Effector CD8-positive, alpha-beta T cell (primary cell): ENCODE data around the gene APBA3.

ENCODE experiments used
- DNase-seq: peaks from one replicate; lab custom pipeline; 2025; lab: John Stamatoyannopoulos, UW

APBA3 gene

GRCh38 chr19:3785938-3786824, 24.7 kb upstream of the APBA3 start, which contains the start of gene MATK:
MATK (minus strand) TSS chr19:3786381; CDS start chr19:3785135, 1,246 bp downstream.
- no peak for DNase-seq

GRCh38 chr19:3785451-3785937, 24.0 kb upstream of the APBA3 start:
- DNase-seq, result no peak

GRCh38 chr19:3784607-3785450, 23.3 kb upstream of the APBA3 start:
- DNase-seq, result no peak

GRCh38 chr19:3783660-3784584, 22.4 kb upstream of the APBA3 start:
- DNase-seq, result no peak

- DNase-seq, result no peak
Measured at GRCh38 chr19:3782903-3783302, 21.4 kb upstream of the APBA3 start.

GRCh38 chr19:3782330-3782729, 20.8 kb upstream of the APBA3 start:
- no peak for DNase-seq

GRCh38 chr19:3781603-3782002, 20.1 kb upstream of the APBA3 start:
- DNase-seq, result no peak

- no peak for DNase-seq
Measured at GRCh38 chr19:3780786-3781304, 19.4 kb upstream of the APBA3 start.

GRCh38 chr19:3778899-3779723, 17.6 kb upstream of the APBA3 start:
- no peak for DNase-seq

GRCh38 chr19:3778104-3778867, 16.8 kb upstream of the APBA3 start:
- DNase-seq, result no peak

GRCh38 chr19:3776479-3777040, 15.1 kb upstream of the APBA3 start:
- no peak for DNase-seq

- DNase-seq, result no peak
Measured at GRCh38 chr19:3775831-3776230, 14.3 kb upstream of the APBA3 start.

- no peak for DNase-seq
Measured at GRCh38 chr19:3775374-3775711, 13.9 kb upstream of the APBA3 start.

GRCh38 chr19:3774621-3775373, 13.3 kb upstream of the APBA3 start:
- no peak for DNase-seq

- DNase-seq, result no peak
Measured at GRCh38 chr19:3773814-3774515, 12.5 kb upstream of the APBA3 start.

- no peak for DNase-seq
Measured at GRCh38 chr19:3771906-3772455, 10.5 kb upstream of the APBA3 start, which contains the start of gene RAX2. RAX2 (minus strand) TSS chr19:3772228; CDS start chr19:3771742, 486 bp downstream.
